Left ventricle myocardium inferior (tissue), 1 donor: ENCODE measurements around the gene PCBD1. TPM values are rescaled to one million over a fixed set of nuclear protein-coding genes. Genes with fewer than 3 reads are reported as not detected.

Experiments used
- DNase-seq: peaks from one replicate; pipeline ENCODE4 v3.0.0-alpha.2; 2020
- H3K27ac ChIP-seq: fragments of 200-600 bp; replicated peaks from 2 replicates; pipeline ENCODE4 v1.8.0; 2021
- H3K27me3 ChIP-seq: fragments of 200-600 bp; 2 replicates; pipeline ENCODE4 v1.8.0; 2021; ENCODE audit warnings: low read depth
- H3K36me3 ChIP-seq: fragments of 200-600 bp; 2 replicates; pipeline ENCODE4 v1.8.0; 2021
- H3K4me1 ChIP-seq: fragments of 200-600 bp; 2 replicates; pipeline ENCODE4 v1.8.0; 2021
- H3K4me3 ChIP-seq: fragments of 200-600 bp; 2 replicates; pipeline ENCODE4 v1.8.0; 2021; ENCODE audit warnings: mild to moderate bottlenecking, moderate library complexity
- H3K9me3 ChIP-seq: fragments of 200-600 bp; replicated peaks from 2 replicates; pipeline ENCODE4 v1.8.0; 2021
- CTCF ChIP-seq: fragments of 200-600 bp; IDR thresholded peaks from 2 replicates; pipeline ENCODE4 v1.8.0; 2021; ENCODE audit warnings: antibody characterized with exemption, mild to moderate bottlenecking, borderline replicate concordance
- intact Hi-C: fragments of 100-400 bp; cut with micrococcal nuclease; formaldehyde crosslinking; loops from one replicate; pipeline ENCODE4 v1.11.0; 2022
- total RNA-seq: library from RNA; stranded (reverse); fragmentation: NEBNext Ultra II Directional; extraction: Animal tissue kit (Norgen Biotek cat#: 25700); gene quantifications from one replicate; pipeline ENCODE4 v1.2.1, GENCODE V29; 2021
- donor health status: DM: no; HTN: yes; CAD: no; lungs with severe emphysema.

Gene PCBD1
- total RNA-seq, 1 donor from 2014 or later: 123 TPM

- TF ChIP-seq CTCF: no peak
- DNase-seq: no peak
- no peak overlapping the region for H3K4me3 ChIP-seq
- peaks cover 29% of the 10 kb centered on the region for H3K4me1 ChIP-seq
- intact Hi-C loops: no loop called here
- H3K9me3 ChIP-seq: no peaks in the 10 kb centered on the region
- H3K27me3 ChIP-seq: no peaks in the 10 kb centered on the region
- peaks cover 29% of the 10 kb centered on the region for H3K36me3 ChIP-seq
- H3K27ac ChIP-seq: no peak overlapping the region
Measured at GRCh38 chr10:70847659-70848360, 40.6 kb downstream of the PCBD1 start.

GRCh38 chr10:70846795-70847194, 41.6 kb downstream of the PCBD1 start:
- Histone ChIP-seq H3K27me3 (no peaks in the 10 kb centered on the region), H3K36me3 (peaks cover 27% of the 10 kb centered on the region), H3K4me3 (no peak overlapping the region), H3K4me1 (peaks cover 28% of the 10 kb centered on the region), H3K9me3 (no peaks in the 10 kb centered on the region), H3K27ac (no peak overlapping the region)
- TF ChIP-seq CTCF: no peak
- intact Hi-C loops: no loop called here
- no peak for DNase-seq

- H3K27ac ChIP-seq: no peak overlapping the region
- DNase-seq: no peak
- peaks cover 17% of the 10 kb centered on the region for H3K36me3 ChIP-seq
- no peak for TF ChIP-seq CTCF
- H3K27me3 ChIP-seq: no peaks in the 10 kb centered on the region
- intact Hi-C loops: no loop called here
- no peaks in the 10 kb centered on the region for H3K9me3 ChIP-seq
- peaks cover 24% of the 10 kb centered on the region for H3K4me1 ChIP-seq
- no peak overlapping the region for H3K4me3 ChIP-seq
Measured at GRCh38 chr10:70845816-70846215, 42.5 kb downstream of the PCBD1 start.

- H3K36me3 ChIP-seq: peaks cover 18% of the 10 kb centered on the region
- TF ChIP-seq CTCF: no peak
- no peak overlapping the region for H3K4me3 ChIP-seq
- peaks cover 24% of the 10 kb centered on the region for H3K4me1 ChIP-seq
- DNase-seq: no peak
- H3K9me3 ChIP-seq: no peaks in the 10 kb centered on the region
- H3K27ac ChIP-seq: no peak overlapping the region
- no peaks in the 10 kb centered on the region for H3K27me3 ChIP-seq
- intact Hi-C loops: no loop called here
Measured at GRCh38 chr10:70845256-70845655, 43.1 kb downstream of the PCBD1 start.

- peaks cover 27% of the 10 kb centered on the region for H3K36me3 ChIP-seq
- no peak for TF ChIP-seq CTCF
- H3K27me3 ChIP-seq: no peaks in the 10 kb centered on the region
- DNase-seq: no peak
- no peaks in the 10 kb centered on the region for H3K9me3 ChIP-seq
- no peak overlapping the region for H3K4me3 ChIP-seq
- H3K4me1 ChIP-seq: peaks cover 24% of the 10 kb centered on the region
- H3K27ac ChIP-seq: no peak overlapping the region
- intact Hi-C loops: no loop called here
Measured at GRCh38 chr10:70843776-70844489, 44.4 kb downstream of the PCBD1 start.
